Measurements from ENCODE around the gene GLOD4. TPM values are rescaled to one million over a fixed set of nuclear protein-coding genes. Genes with fewer than 3 reads are reported as not detected.

Gene GLOD4
- total RNA-seq, 4 donors from 2014 or later, result 52.0 to 94.8 (median 72.0) TPM

GRCh38 chr17:798246-798645 is 16.2 kb upstream of the GLOD4 start:
- no peak for DNase-seq
- Histone ChIP-seq H3K9me3 (no peaks in the 10 kb centered on the region), H3K4me1 (peaks cover 0 to 12% (median 0%) of the 10 kb centered on the region in 4 donors), H3K4me3 (no peak overlapping the region), H3K36me3 (peaks cover 0 to 6% (median 0%) of the 10 kb centered on the region in 3 donors), H3K27me3 (no peaks in the 10 kb centered on the region), H3K27ac (no peak overlapping the region)
- TF ChIP-seq CTCF (IDR thresholded peaks at IDR 0.05) (no peak), POLR2A (IDR thresholded peaks at IDR 0.05) (no peak)

- peaks cover 0 to 12% (median 0%) of the 10 kb centered on the region in 4 donors for H3K4me1 ChIP-seq
- H3K27ac ChIP-seq, result no peak overlapping the region
- no peak for DNase-seq
- H3K36me3 ChIP-seq, result peaks cover 0 to 8% (median 0%) of the 10 kb centered on the region in 3 donors
- no peak overlapping the region for H3K4me3 ChIP-seq
- TF ChIP-seq CTCF (IDR thresholded peaks at IDR 0.05) (no peak), POLR2A (IDR thresholded peaks at IDR 0.05) (no peak)
- H3K9me3 ChIP-seq, result no peaks in the 10 kb centered on the region
- no peaks in the 10 kb centered on the region for H3K27me3 ChIP-seq
Observed at GRCh38 chr17:797236-797840, 15.3 kb upstream of the GLOD4 start.

- DNase-seq, result no peak
- TF ChIP-seq POLR2A (IDR thresholded peaks at IDR 0.05), result no peak
- no peak for TF ChIP-seq CTCF (IDR thresholded peaks at IDR 0.05)
- H3K36me3 ChIP-seq, result peaks cover 0 to 16% (median 0%) of the 10 kb centered on the region in 3 donors
- H3K4me1 ChIP-seq, result peaks cover 0 to 12% (median 0%) of the 10 kb centered on the region in 4 donors
- no peaks in the 10 kb centered on the region for H3K9me3 ChIP-seq
- no peak overlapping the region for H3K4me3 ChIP-seq
- no peaks in the 10 kb centered on the region for H3K27me3 ChIP-seq
- no peak overlapping the region for H3K27ac ChIP-seq
Observed at GRCh38 chr17:796609-797008, 14.5 kb upstream of the GLOD4 start.

- Histone ChIP-seq H3K27ac (peak overlapping the region in 1 of 4 donors; percentile 50), H3K9me3 (no peaks in the 10 kb centered on the region), H3K4me1 (peaks cover 0 to 12% (median 0%) of the 10 kb centered on the region in 4 donors), H3K27me3 (no peaks in the 10 kb centered on the region), H3K4me3 (no peak overlapping the region), H3K36me3 (peaks cover 0 to 19% (median 0%) of the 10 kb centered on the region in 3 donors)
- no peak for TF ChIP-seq CTCF (IDR thresholded peaks at IDR 0.05)
- no peak for TF ChIP-seq POLR2A (IDR thresholded peaks at IDR 0.05)
- DNase-seq, result no peak
Observed at GRCh38 chr17:795721-796120, 13.6 kb upstream of the GLOD4 start.

GRCh38 chr17:795276-795675 is 13.2 kb upstream of the GLOD4 start:
- no peaks in the 10 kb centered on the region for H3K9me3 ChIP-seq
- H3K27me3 ChIP-seq, result no peaks in the 10 kb centered on the region
- TF ChIP-seq CTCF (IDR thresholded peaks at IDR 0.05), result no peak
- no peak for TF ChIP-seq POLR2A (IDR thresholded peaks at IDR 0.05)
- H3K4me1 ChIP-seq, result peaks cover 0 to 12% (median 0%) of the 10 kb centered on the region in 4 donors
- no peak for DNase-seq
- H3K36me3 ChIP-seq, result peaks cover 0 to 17% (median 0%) of the 10 kb centered on the region in 3 donors
- peak overlapping the region in 3 of 4 donors; percentile 17 to 50 (median 30) for H3K27ac ChIP-seq
- peak overlapping the region in 1 of 4 donors; percentile 11 for H3K4me3 ChIP-seq
